OCI-LY1 (cell line): ENCODE data around the gene SVOPL.

Source experiments
- H2AFZ ChIP-seq: fragments of 200-600 bp; sonication (generic), shearing (Covaris generic); 2 replicates; pipeline ENCODE4 v1.6.0; 2014; ENCODE audit warnings: antibody characterized with exemption, mild to moderate bottlenecking, low read length
- H3F3A ChIP-seq: fragments of 200-600 bp; sonication (generic), shearing (Covaris generic); 2 replicates; pipeline ENCODE4 v1.6.0; 2014; ENCODE audit warnings: mild to moderate bottlenecking, antibody characterized with exemption, low read length, moderate library complexity; ENCODE audit not compliant: insufficient read depth
- H3K27ac ChIP-seq: fragments of 200-600 bp; sonication (generic); 2 replicates; pipeline ENCODE4 v1.5.1; 2014; ENCODE audit warnings: low read length, mixed run types, mild to moderate bottlenecking, low read depth; ENCODE audit not compliant: poor library complexity, severe bottlenecking
- H3K27me3 ChIP-seq: fragments of 200-600 bp; sonication (generic); 2 replicates; pipeline ENCODE4 v1.6.0; 2014; ENCODE audit warnings: antibody characterized with exemption, mild to moderate bottlenecking, low read length, moderate library complexity; ENCODE audit not compliant: insufficient read depth
- H3K36me3 ChIP-seq: fragments of 200-600 bp; sonication (generic); 2 replicates; pipeline ENCODE4 v1.6.1; 2014; ENCODE audit warnings: mild to moderate bottlenecking, antibody characterized with exemption, low read length, moderate library complexity, mixed read lengths; ENCODE audit not compliant: insufficient read depth
- H3K4me1 ChIP-seq: fragments of 200-600 bp; sonication (generic); 2 replicates; pipeline ENCODE4 v1.5.1; 2014; ENCODE audit warnings: mild to moderate bottlenecking, low read length, moderate library complexity; ENCODE audit not compliant: insufficient read depth, severe bottlenecking
- H3K4me2 ChIP-seq: fragments of 200-600 bp; sonication (generic), shearing (Covaris generic); 2 replicates; pipeline ENCODE4 v1.6.1; 2014; ENCODE audit warnings: low read length
- H3K4me3 ChIP-seq: fragments of 200-600 bp; sonication (generic); 2 replicates; pipeline ENCODE4 v1.5.1; 2014; ENCODE audit warnings: low read length, low read depth, mild to moderate bottlenecking, mixed read lengths; ENCODE audit not compliant: poor library complexity, severe bottlenecking
- H3K79me2 ChIP-seq: fragments of 200-600 bp; shearing (Covaris generic); 2 replicates; pipeline ENCODE4 v1.6.1; 2016; ENCODE audit warnings: mixed run types, low read length, mixed read lengths; ENCODE audit not compliant: insufficient read depth
- H3K9ac ChIP-seq: fragments of 200-600 bp; sonication (generic), shearing (Covaris generic); 2 replicates; pipeline ENCODE4 v1.6.1; 2014; ENCODE audit warnings: mild to moderate bottlenecking, low read length, mixed read lengths
- H3K9me2 ChIP-seq: fragments of 200-600 bp; sonication (generic), shearing (Covaris generic); 2 replicates; pipeline ENCODE4 v1.6.1; 2014; ENCODE audit warnings: low read depth, mild to moderate bottlenecking, low read length, mixed read lengths
- H3K9me3 ChIP-seq: fragments of 200-600 bp; shearing (Covaris generic); 2 replicates; pipeline ENCODE4 v1.6.1; 2014; ENCODE audit warnings: low read length, mixed read lengths
- H4K20me1 ChIP-seq: fragments of 200-600 bp; sonication (generic), shearing (Covaris generic); 2 replicates; pipeline ENCODE4 v1.6.0; 2016; ENCODE audit warnings: mild to moderate bottlenecking, low read length; ENCODE audit not compliant: insufficient read depth
- CTCF ChIP-seq: fragments of 200-600 bp; sonication (generic), shearing (Covaris generic); IDR thresholded peaks from 2 replicates; pipeline ENCODE4 v1.5.1; 2017; ENCODE audit warnings: mild to moderate bottlenecking, antibody characterized with exemption, low read length, moderate library complexity, mixed read lengths
- EZH2 ChIP-seq: fragments of 200-600 bp; sonication (generic), shearing (Covaris generic); IDR thresholded peaks from 2 replicates; pipeline ENCODE4 v1.8.0; 2017; ENCODE audit warnings: borderline replicate concordance, mixed run types, mild to moderate bottlenecking, antibody characterized with exemption, low read length, moderate library complexity, mixed read lengths

SVOPL gene

GRCh38 chr7:138622841-138623240, 78.3 kb downstream of the SVOPL start:
- no peak for TF ChIP-seq CTCF
- TF ChIP-seq EZH2: no peak
- Histone ChIP-seq H3K9me3 (no peaks in the 10 kb centered on the region), H3K9me2 (no peaks in the 10 kb centered on the region), H3K4me3 (no peak overlapping the region), H3K27me3 (no peaks in the 10 kb centered on the region), H2AFZ (no peak overlapping the region), H3K9ac (no peak overlapping the region), H4K20me1 (no peaks in the 10 kb centered on the region), H3K4me1 (no peaks in the 10 kb centered on the region), H3K79me2 (no peaks in the 10 kb centered on the region), H3K36me3 (no peaks in the 10 kb centered on the region), H3F3A (no peaks in the 10 kb centered on the region), H3K27ac (no peak overlapping the region), H3K4me2 (no peak overlapping the region)

- H3K4me3 ChIP-seq: no peak overlapping the region
- no peak overlapping the region for H3K4me2 ChIP-seq
- H3K27ac ChIP-seq: no peak overlapping the region
- no peaks in the 10 kb centered on the region for H3K79me2 ChIP-seq
- no peaks in the 10 kb centered on the region for H3K36me3 ChIP-seq
- no peak overlapping the region for H2AFZ ChIP-seq
- no peaks in the 10 kb centered on the region for H3F3A ChIP-seq
- no peaks in the 10 kb centered on the region for H3K4me1 ChIP-seq
- H3K9me2 ChIP-seq: no peaks in the 10 kb centered on the region
- no peaks in the 10 kb centered on the region for H3K9me3 ChIP-seq
- no peaks in the 10 kb centered on the region for H3K27me3 ChIP-seq
- H4K20me1 ChIP-seq: no peaks in the 10 kb centered on the region
- no peak overlapping the region for H3K9ac ChIP-seq
- no peak for TF ChIP-seq EZH2
- TF ChIP-seq CTCF: no peak
Observed at GRCh38 chr7:138618933-138619332, 82.2 kb downstream of the SVOPL start.

- Histone ChIP-seq H3K36me3 (no peaks in the 10 kb centered on the region), H4K20me1 (no peaks in the 10 kb centered on the region), H3F3A (no peaks in the 10 kb centered on the region), H3K27me3 (no peaks in the 10 kb centered on the region), H3K4me2 (no peak overlapping the region), H3K4me1 (no peaks in the 10 kb centered on the region), H3K9me3 (no peaks in the 10 kb centered on the region), H3K9me2 (no peaks in the 10 kb centered on the region), H3K79me2 (no peaks in the 10 kb centered on the region), H3K9ac (no peak overlapping the region), H3K4me3 (no peak overlapping the region), H3K27ac (no peak overlapping the region), H2AFZ (no peak overlapping the region)
- TF ChIP-seq CTCF (no peak), EZH2 (no peak)
Observed at GRCh38 chr7:138618506-138618905, 82.7 kb downstream of the SVOPL start.
